GM18861 (cell line): Measurements from ENCODE around the gene FMN1.
"Not testable (repeated sequence)": the region's sequence is repeated elsewhere in the genome, so short reads cannot be mapped to it uniquely, and the experiment has no call there.

Experiments
- ATAC-seq: cut with Tn5 transposase; IDR thresholded peaks from one replicate; pipeline ENCODE4 v1.9.1; 2021; ENCODE audit not compliant: unreplicated experiment

FMN1 gene

DNA sequence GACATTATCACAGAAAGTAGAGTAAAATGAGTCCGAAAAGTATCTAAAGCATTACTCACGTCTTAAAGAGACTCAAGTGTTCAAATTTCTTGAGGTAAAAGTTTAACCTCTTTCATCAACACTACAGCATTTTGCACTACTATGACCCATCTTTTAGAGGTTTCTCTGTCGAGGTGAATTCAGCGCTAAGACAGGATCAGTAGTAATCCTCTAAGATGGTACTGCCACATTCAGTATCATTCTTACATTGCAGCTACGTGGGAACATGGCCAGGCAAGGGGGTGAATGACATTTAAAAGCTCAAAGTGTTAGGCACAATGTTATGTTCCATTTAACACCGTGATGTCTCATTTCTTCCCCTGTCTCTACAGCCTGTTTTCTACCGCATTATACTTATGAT lies 210.8 kb downstream of the FMN1 start:
- no peak for ATAC-seq

DNA sequence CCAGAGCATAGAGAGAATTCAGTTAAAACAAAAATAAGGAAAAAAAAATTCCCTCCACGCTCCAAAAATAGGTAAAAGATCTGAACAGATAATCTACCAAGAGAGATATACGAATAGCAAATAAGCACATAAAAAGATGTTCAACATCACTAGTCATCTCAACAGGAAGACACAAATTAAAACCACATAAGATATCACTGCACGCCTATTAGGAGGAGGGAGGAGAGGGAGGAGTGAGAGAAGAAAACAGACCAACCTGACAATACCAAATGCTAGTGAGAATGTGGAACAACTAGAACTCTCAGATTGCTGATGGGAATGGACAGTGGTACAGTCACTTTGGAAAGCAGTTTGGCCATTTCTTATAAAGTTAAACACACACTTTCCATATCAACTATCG lies 212.5 kb downstream of the FMN1 start:
- ATAC-seq = no peak

DNA sequence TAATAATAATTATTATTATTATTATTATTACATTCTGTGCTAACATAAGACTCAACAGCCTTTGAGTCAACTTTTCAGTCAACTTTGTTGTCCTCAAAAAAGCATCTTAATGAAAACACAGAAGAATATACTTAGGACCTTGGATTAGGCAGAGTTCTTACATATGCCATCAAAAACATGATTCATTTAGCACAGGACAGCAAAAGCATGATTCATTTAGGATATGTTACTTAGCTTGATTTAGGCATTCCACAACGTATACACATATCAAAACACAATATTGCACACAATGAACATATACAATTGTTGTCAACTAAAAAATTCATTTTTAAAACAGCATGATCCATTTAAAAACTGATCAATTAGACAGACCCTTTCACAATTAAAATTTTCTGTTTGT lies 213.0 kb downstream of the FMN1 start:
- ATAC-seq = no peak

DNA sequence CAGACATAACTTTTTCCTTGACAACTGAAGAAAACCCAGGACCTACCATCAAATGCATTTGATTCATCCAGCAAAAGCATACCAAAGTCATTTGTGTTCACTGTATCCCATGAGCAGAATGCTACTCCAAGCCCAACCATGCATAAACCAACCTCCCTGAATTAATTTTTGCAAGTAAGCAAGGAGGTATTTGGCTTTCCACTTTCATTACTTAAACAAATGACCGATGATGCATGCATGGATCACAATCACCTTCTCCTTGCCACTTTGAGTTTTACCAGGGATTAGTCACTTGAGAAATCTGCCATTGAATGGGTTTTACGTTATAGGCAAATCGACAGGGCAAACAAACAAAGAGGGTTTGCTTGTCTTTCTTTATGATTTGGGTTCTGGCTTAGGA lies 214.8 kb downstream of the FMN1 start:
- ATAC-seq = no peak

DNA sequence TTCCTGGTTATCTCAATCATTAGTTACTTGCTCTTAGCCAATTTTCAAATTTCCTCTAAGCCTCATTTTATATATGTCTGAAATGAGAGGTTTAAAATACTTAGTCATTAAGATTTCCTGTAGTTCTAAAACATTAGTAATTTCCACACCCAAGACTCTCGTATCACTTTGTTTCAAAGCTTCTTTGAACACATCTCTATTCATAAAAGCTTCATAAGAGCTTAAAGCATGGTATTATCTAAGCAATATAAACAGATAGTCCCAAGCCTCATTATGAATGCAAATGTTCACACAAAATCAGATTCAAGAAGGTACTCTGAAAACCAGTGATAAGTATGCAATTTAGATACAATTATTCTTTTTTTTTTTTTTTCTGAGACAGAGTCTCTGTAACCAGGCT lies 217.0 kb downstream of the FMN1 start:
- no peak for ATAC-seq

DNA sequence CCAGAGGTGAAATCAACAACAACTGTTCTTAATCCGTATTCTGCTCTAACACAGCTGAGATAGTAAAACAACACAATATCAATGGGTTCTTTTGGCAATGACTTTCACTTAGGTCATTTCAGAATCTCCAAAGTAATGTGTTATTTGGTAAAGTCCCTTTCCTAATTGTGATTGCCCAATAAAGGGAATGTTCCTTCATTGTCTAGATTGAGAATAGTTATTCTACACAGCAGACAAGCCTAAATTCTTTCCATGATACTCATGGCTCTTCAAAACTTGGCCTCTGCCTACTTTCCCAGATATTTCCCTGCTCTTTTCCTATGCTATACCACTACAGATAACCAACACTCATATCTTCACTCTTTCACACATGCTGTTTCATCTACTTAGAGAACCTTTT lies 219.8 kb downstream of the FMN1 start:
- no peak for ATAC-seq

DNA sequence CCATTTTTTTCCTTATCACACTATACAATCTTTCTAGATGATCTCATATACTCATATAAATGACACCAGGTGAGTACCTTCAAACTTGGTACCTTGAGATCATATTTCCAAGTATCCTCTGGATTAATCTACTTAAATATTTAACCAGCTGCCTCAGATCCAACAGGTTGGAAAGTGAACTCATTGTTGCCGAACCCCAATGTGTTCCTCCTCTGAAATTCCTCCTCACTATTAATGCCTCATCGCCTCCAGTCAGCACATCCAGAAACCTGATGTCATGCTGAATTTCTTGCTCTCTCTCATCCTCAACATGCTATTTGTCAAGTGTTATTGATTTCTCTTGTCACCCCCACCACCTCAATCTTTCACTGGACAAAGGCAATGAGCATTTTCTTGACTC lies 221.8 kb downstream of the FMN1 start:
- ATAC-seq = no peak

DNA sequence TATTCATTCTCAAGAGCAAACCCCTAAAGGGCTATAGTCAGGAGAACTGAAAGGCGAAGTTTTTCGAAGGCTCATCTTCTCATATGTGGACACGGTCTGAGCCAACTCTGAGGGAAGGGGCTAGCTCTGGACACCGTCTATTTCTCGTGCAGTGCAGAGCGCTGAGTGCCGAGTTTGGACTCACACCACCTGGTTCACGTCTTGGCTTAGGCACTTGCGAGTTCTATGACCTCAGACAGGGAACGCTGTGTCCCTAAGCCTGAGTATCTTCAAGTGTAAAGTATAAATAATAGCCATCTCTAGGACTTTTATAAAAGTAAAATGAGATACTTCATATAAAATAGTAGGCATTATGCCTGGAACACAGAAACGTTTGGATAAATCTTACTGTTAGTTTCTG lies 223.7 kb downstream of the FMN1 start:
- no peak for ATAC-seq

DNA sequence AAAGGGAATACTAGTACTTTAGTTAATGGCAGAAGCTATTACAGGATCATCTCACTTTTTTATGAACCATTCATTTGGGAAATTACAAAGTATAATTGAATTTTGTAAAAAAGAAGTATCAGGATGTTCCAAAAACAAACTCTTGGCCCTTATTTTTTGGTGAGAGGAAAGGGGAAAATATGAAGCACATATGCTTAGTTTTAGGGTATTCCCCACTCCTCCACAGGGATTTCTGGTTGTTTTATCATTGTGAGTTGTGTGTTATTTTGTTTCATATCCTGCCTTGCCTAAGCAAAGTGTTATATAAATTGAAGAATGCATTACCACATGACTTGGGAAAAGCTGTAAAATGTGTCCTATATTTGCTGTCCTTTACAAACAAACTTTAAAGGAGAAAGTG lies 227.0 kb downstream of the FMN1 start:
- no peak for ATAC-seq

DNA sequence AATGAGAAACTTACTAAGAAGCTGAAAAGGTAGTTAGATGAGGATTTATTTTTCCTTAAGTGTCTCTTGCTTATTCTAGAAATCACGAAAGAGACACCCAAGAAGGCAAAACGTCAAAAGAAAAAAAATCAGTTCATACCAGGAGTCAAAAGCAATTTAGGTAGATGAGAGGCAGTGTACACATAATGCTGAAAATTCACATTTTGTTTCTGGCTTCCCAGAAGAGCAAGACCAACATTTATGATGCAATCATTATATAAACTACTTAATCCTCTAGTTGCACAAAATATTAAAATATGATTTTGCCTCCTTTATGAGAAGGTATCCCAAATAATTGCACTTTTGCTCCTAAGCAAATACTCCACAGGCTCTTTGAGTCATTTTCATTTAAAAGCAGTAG lies 228.0 kb downstream of the FMN1 start:
- ATAC-seq = no peak

DNA sequence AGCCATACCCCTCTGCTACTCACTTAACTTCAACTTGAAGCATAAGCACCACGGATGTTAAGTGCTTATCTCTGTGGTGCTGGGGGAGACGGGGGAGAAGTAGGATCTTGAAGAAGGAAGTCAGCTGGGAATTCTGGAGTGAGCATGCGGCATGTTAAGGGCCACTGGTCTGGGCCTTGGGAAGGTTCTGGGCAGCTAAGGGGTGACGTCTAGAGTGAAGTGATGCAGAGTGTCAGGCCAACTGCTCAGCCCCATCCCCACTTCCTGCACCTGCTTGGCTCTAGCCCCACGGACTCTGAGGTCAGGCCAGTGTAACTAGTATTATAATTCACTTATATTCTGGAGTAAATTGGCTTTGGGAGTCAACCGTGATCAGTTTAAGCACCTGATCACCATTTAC lies 228.6 kb downstream of the FMN1 start:
- no peak for ATAC-seq

DNA sequence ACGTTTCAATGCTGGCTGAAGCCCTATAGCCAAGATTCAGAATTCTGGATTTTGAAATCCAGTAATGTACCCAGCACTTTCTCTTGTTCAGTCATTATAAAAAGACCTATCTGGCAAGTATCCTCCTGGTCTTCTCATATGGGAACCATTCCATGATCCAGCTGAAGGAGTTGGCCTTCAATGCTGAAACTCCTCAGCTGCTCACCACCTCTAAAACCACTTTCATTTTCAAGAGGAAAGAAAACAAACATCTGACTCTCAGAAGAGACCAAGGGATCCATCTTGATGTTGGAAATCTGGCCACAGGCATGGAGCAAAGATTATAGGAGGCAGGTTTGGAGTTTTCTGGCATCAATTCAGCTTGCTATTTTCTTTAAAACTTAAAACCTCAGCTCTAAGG lies 235.4 kb downstream of the FMN1 start:
- no peak for ATAC-seq

DNA sequence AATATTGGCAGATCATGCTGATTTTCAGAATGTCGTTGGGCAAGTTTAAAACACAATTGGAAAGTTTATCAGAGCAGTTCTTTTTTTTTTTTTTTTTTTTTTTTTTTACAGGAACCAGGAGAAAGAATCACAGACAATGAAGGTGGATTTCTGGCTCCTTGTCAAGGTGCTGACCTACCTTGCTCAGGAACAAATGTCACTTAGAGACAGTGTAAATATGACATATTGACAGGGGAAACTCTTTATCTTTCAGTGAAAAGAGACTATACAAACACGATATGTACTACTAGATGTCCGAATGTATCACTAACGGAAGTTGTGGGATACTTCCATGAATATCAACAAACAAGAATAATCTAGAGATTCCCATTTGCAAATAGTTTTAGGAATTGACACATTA lies 237.3 kb downstream of the FMN1 start:
- ATAC-seq = no peak

DNA sequence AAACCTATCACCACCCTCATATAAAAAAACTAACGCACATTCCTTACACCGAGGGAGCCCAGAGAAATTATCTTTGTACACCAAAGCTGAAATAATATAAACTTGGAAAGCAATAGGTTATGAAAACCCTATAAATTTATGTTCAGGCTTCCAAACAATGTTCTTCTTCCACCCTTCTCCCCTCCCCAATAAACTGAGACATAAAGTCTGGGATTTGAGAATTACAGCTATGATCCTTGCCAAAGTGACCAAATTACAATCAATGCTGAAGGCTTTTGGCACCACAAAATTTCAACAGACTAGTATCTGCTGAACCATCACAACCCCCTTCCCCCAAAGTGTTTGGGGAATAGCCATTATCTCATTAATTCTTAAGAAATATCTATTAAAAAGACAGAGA lies 237.8 kb downstream of the FMN1 start:
- no peak for ATAC-seq

DNA sequence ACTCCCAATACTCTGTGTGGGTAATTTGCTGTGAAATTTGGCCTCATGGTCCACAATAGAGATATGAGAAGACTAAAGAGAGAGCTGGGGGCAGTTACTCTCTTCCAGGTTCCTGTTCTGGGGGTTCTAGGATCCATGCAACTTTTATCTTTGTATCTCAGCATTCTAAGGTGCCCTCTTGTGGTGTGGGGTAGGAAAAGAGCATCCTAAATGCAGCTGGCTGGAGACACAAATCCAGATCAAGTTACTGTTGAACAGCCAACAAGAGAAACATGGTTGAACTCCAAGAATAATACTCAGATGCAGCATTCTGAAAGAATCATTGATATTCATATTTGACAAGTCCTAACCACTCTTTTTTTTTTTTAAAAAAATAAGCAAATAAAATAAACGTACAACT lies 238.5 kb downstream of the FMN1 start:
- no peak for ATAC-seq

DNA sequence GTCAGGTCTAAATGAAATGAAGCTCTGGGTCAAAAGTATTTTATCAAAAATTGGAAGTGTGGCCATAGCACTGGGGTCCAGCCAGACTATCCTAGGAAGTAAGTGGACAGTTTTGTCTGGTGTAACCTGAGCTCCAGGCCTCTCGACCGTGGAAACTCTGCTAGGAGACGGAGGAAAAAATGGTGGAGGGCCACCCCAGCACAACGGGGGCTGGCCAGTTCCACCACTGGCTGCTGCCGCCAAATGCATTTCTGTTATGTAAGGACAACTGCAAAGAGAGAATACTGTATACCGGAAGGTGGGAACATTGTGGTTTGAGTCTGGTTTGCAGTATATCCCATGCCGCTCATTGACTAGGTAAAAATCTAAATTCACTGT lies 241.0 kb downstream of the FMN1 start:
- no peak for ATAC-seq

DNA sequence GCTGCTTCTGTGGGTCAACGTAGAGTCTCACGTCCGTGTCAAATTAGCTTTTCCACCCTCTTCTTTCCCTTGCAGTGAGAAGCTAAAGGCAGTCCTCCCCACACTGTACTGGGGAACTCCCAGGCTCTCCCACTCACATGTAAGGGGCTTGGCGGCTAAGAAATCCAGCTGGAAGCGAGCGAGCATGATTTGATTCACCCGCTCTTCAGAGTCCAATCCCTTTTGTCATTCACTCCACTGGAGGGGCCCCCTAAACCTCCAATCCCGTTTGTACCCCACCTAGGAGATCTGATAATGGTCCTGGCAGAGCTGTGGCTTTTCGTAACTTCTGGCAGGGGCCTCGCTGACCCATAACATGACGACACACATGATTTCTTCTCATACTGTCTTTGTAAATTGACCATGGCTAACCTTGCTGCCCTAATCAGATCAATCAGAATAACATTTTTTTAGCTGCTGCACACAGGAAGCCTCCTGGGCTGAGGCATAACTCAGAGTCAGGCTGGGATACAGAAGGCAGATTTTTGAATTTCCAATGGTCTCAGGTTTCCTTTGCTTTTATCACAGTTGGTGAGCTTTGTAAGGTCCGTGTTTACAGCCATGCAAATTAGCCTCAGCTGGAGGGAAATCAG lies 241.5 kb downstream of the FMN1 start:
- no peak for ATAC-seq

DNA sequence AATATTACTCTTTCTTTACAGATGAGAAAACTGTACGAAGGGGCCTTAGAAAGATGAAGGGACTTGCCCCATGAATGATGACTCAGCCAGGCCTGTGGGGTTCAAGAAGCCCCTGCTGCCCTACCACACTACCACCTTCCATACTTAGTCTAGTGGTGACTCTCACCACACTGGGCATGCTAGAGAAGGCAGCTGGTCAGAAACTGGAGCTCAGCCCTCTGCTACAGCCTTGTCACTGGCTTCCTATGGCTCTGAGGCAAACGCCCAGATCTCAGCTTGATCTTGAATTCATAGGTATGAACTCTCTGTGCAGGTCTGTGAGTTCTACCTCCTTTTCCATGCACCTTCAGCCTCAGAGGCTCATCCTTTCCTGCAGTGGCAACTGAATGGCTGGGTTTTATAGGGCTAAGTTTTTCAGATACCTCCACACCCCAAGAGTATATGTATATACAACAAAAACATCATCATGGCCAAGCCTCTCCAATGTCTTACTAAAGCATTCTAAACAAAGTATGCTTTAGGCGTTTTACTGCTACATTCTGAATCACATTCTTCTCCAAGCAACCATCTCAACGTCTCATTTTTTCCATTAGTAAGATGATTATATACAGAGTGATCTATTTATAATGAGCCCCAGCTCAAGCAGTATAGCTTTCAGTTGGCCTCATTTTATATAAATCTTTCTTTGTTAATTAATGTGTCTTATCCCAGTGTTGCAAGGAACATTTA lies 242.6 kb downstream of the FMN1 start:
- ATAC-seq = no peak

DNA sequence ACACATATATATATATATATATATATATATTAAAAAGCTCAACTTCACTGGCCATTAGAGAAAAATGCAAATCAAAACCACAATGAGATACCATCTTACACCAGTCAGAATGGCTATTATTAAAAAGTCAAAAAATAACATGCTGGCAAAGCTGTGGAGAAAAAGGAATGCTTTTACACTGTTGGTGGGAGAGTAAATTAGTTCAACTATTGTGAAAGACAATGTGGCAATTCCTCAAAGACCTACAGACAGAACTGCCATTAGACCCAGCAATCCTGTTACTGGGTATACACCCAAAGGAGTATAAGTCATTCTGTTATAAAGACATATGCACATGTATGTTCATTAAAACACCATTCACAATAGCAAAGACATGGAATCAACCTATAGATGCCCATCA lies 244.5 kb downstream of the FMN1 start:
- ATAC-seq = not testable (repeated sequence)

DNA sequence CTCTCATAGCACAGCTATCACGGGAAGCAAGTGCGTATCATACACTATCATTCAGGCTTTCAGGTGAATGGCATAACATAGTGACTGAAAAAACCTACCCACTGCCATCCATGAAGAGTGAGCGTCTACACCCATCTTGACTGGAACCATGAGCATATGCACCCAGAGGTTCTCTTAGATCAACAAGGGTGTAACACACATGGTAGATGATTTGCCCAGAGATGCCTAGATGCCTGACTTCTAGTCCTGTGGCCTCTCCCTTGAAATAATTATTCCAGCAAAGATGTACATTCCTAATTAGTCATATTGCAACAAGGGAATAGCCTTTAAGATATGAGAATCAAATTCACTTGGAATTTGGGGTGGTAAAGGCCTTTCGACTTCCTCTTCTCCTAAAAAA lies 248.3 kb downstream of the FMN1 start:
- ATAC-seq = no peak

DNA sequence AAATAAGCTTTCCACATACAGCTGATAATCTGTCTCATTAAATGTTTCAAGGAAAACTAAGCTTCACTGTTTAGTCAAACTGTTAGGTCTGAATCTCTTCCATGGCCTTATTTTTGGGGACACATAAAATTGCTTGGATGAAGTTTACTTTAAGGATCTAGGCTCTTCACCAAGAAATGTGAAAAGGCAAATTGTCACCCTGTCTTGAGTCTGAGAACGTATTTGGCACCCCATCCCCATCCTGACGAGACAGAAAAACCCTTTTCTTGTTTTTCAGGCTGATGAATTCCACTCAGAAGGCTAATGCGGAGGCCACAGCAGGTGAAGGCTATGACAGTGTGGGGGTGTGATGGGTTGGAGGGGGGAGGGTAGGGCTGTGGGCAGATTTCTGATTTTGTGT lies 250.1 kb downstream of the FMN1 start:
- no peak for ATAC-seq

DNA sequence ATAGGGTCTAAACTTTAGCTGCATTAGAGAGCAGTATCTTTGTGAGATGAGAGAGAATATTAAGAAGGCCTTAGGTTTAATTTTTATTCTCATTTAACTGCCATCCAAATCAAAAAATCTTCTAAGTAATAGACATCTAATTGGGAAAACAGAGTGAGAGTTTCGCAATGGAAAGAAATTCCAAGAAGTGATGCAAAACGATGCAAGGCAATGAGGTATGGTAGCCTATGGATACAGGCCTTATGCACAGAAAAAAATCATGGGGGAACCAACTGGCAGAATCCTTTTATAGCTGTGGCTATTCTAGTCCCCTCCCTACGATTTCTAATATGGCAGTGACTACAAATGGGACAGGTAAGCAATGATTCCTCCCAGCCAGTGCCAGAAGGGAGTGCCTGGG lies 250.8 kb downstream of the FMN1 start:
- no peak for ATAC-seq

DNA sequence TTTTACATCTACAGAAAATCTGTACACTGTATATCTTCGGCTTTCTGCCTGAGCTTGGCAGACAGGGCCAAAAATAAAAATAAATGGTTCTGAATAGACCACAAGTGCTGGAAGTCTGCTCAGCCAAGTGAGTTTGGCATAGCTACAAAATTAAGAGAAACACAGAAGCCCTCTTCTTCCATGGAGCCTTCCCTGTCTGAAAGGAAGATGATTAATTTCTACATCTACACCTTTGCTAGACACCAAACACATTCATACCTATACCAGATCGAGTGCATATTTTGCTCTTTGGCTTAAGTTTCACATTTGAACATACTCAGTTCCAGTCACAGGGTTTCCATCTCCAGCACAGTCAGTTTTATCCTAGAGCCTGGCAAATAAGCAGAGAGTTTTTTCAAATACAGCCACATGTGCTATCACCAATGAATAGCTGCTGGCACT lies 252.1 kb downstream of the FMN1 start:
- ATAC-seq = no peak
